SK-N-SH (cell line): ENCODE measurements around the gene LTB4R.
A peak's percentile ranks its signal among the peaks of the same experiment; 100 is the strongest.

Experiments
- CHD2 ChIP-seq: fragments of 150-350 bp; IDR thresholded peaks from 2 replicates; pipeline ENCODE4 v1.6.1; 2018; ENCODE audit warnings: low read length; ENCODE audit not compliant: partially characterized antibody
- EZH2phosphoT487 ChIP-seq: fragments of 200-600 bp; sonication (generic); IDR thresholded peaks from 2 replicates; pipeline ENCODE4 v1.6.1; 2017; ENCODE audit warnings: low read depth, mixed run types, mild to moderate bottlenecking, antibody characterized with exemption, moderate library complexity, borderline replicate concordance
- FOXJ3 ChIP-seq: sonication (generic); formaldehyde crosslinking; IDR thresholded peaks from 2 replicates; pipeline ENCODE4 v1.5.1; 2020; ENCODE audit warnings: mild to moderate bottlenecking, missing genetic modification reagents
- MEF2A ChIP-seq: IDR thresholded peaks from 2 replicates; pipeline ENCODE4 v1.4.0; 2012; ENCODE audit warnings: low read depth, borderline replicate concordance
- TAF1 ChIP-seq: IDR thresholded peaks from 2 replicates; pipeline ENCODE4 v1.6.1; 2012; ENCODE audit warnings: low read depth, mild to moderate bottlenecking, low read length, moderate library complexity, borderline replicate concordance
- TCF12 ChIP-seq: IDR thresholded peaks from 2 replicates; pipeline ENCODE4 v1.4.0; 2012
- TF ChIP-seq, protein P1 (sequence below): fragments of 200-600 bp; sonication (generic); IDR thresholded peaks from 2 replicates; pipeline ENCODE4 v1.6.1; 2017; ENCODE audit warnings: antibody characterized with exemption, mild to moderate bottlenecking, moderate library complexity
- TF ChIP-seq, protein P2 (sequence below): IDR thresholded peaks from 2 replicates; pipeline ENCODE4 v1.4.0; 2012; ENCODE audit warnings: low read depth, borderline replicate concordance

DNA sequence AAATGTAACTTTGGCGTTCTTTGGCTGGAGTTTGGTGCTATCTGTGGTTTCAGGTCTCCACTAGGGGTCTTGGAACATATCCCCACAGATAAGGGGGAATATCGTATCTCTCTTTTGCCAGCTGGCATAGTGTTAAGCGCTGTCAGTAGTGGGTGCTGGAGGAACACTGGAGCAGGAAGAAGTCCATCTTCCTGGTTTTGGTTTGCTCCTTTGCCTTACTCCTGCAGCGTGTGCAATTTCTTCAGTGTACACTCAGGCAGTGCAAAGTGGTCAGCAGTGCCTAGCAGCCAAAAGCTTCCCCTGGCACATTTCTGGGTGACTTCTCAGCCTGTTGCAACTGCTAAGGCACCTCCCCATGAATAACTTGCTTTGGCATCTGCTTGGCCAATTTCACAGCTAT lies 40.2 kb downstream of the LTB4R start:
- TF ChIP-seq TAF1 (no peak), EZH2phosphoT487 (no peak), TCF12 (no peak), CHD2 (no peak), MEF2A (no peak), FOXJ3 (CRISPR knock-in tag) (no peak)
- TF ChIP-seq, protein P1, sequence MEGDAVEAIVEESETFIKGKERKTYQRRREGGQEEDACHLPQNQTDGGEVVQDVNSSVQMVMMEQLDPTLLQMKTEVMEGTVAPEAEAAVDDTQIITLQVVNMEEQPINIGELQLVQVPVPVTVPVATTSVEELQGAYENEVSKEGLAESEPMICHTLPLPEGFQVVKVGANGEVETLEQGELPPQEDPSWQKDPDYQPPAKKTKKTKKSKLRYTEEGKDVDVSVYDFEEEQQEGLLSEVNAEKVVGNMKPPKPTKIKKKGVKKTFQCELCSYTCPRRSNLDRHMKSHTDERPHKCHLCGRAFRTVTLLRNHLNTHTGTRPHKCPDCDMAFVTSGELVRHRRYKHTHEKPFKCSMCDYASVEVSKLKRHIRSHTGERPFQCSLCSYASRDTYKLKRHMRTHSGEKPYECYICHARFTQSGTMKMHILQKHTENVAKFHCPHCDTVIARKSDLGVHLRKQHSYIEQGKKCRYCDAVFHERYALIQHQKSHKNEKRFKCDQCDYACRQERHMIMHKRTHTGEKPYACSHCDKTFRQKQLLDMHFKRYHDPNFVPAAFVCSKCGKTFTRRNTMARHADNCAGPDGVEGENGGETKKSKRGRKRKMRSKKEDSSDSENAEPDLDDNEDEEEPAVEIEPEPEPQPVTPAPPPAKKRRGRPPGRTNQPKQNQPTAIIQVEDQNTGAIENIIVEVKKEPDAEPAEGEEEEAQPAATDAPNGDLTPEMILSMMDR, result peak; percentile 17; the same call in 1 of the 2 replicates
- TF ChIP-seq, protein P2, sequence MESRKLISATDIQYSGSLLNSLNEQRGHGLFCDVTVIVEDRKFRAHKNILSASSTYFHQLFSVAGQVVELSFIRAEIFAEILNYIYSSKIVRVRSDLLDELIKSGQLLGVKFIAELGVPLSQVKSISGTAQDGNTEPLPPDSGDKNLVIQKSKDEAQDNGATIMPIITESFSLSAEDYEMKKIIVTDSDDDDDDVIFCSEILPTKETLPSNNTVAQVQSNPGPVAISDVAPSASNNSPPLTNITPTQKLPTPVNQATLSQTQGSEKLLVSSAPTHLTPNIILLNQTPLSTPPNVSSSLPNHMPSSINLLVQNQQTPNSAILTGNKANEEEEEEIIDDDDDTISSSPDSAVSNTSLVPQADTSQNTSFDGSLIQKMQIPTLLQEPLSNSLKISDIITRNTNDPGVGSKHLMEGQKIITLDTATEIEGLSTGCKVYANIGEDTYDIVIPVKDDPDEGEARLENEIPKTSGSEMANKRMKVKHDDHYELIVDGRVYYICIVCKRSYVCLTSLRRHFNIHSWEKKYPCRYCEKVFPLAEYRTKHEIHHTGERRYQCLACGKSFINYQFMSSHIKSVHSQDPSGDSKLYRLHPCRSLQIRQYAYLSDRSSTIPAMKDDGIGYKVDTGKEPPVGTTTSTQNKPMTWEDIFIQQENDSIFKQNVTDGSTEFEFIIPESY, result no peak
